K562 (cell line): ENCODE measurements around the gene ADARB2.

Experiments used
- CTCF ChIP-seq, 3 experiments: IDR thresholded peaks in 2 of 3; conservative IDR thresholded peaks in 1 of 3; 2 replicates each; pipeline ENCODE4 v1.5.1; 2011 to 2012; ENCODE audit warnings: low read length in 3 of 3, mild to moderate bottlenecking in 3 of 3, control low read depth in 2 of 3, improper control_type of control experiment in 1 of 3, inconsistent platforms in 1 of 3, low read depth in 1 of 3, mixed read lengths in 1 of 3, moderate library complexity in 1 of 3; ENCODE audit not compliant: insufficient read depth in 2 of 3
- FOXM1 ChIP-seq, 2 experiments: fragments of 450-650 bp in 1 of 2; sonication (generic) in 1 of 2; formaldehyde crosslinking in 1 of 2; IDR thresholded peaks; 2 replicates each; pipeline versions ENCODE4 v1.6.1 to v1.9.0; 2017 to 2022; ENCODE audit warnings: low read depth in 2 of 2, mild to moderate bottlenecking in 2 of 2, missing genetic modification reagents in 1 of 2, moderate library complexity in 1 of 2
- HDAC2 ChIP-seq: fragments of 450-650 bp; IDR thresholded peaks from 2 replicates; pipeline ENCODE4 v1.6.1; 2016; ENCODE audit warnings: mild to moderate bottlenecking
- LEF1 ChIP-seq: fragments of 450-650 bp; IDR thresholded peaks from 2 replicates; pipeline ENCODE4 v1.6.1; 2016; ENCODE audit warnings: mild to moderate bottlenecking
- MEF2D ChIP-seq: conservative IDR thresholded peaks from 2 replicates; pipeline ENCODE4 v1.6.1; 2016; ENCODE audit warnings: low read depth, missing genetic modification characterization, missing compliant biosample characterization
- PHB2 ChIP-seq: fragments of 450-650 bp; IDR thresholded peaks from 2 replicates; pipeline ENCODE4 v1.6.1; 2017; ENCODE audit warnings: low read depth
- SRSF1 ChIP-seq: fragments of 200-400 bp; formaldehyde crosslinking; IDR thresholded peaks from 2 replicates; pipeline ENCODE4 v1.6.1; 2017; ENCODE audit warnings: mild to moderate bottlenecking, low read depth, low read length, moderate library complexity
- THRAP3 ChIP-seq: fragments of 450-650 bp; IDR thresholded peaks from 2 replicates; pipeline ENCODE4 v1.6.1; 2016; ENCODE audit warnings: mild to moderate bottlenecking, inconsistent platforms, borderline replicate concordance
- TOE1 ChIP-seq, 2 experiments: fragments of 450-650 bp in 1 of 2; sonication (generic) in 1 of 2; formaldehyde crosslinking in 1 of 2; IDR thresholded peaks; 2 replicates each; pipeline versions ENCODE4 v1.7.1 to v1.8.0; 2016 to 2022; ENCODE audit warnings: borderline replicate concordance in 2 of 2, mild to moderate bottlenecking in 2 of 2, antibody characterized with exemption in 1 of 2, inconsistent platforms in 1 of 2, low read depth in 1 of 2, missing genetic modification reagents in 1 of 2, moderate library complexity in 1 of 2
- TF ChIP-seq, protein P1 (sequence below): sonication (generic); formaldehyde crosslinking; IDR thresholded peaks from 2 replicates; pipeline ENCODE4 v1.8.1; 2023; ENCODE audit warnings: missing genetic modification reagents, mild to moderate bottlenecking, borderline replicate concordance

DNA sequence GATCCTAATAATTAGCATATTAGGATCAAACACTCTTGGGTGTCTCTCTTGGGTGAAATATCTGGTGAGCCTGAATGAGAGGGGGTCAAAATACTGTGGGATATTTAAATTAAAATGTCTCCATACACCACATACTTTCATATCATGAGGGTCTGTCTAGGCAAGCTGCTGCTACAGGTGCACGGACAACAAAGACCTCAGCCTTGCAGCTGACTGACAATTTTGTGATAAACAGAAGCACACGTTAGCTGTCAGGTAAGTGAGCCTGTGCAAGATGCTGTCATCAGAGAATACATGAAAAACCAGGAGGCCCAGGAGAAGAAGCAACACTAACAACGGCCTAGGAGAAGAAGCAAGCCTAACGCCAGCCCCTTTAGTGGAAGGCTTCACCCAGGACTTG, 247.5 kb downstream of the ADARB2 start:
- TF ChIP-seq PHB2 = no peak
- TF ChIP-seq LEF1 = no peak
- no peak for TF ChIP-seq FOXM1 (IDR thresholded peaks at IDR 0.05; ENCODE audit: low read depth)
- no peak for TF ChIP-seq FOXM1 (CRISPR knock-in tag; IDR thresholded peaks at IDR 0.05; ENCODE audit: low read depth)
- no peak for TF ChIP-seq HDAC2
- TF ChIP-seq, protein P1, sequence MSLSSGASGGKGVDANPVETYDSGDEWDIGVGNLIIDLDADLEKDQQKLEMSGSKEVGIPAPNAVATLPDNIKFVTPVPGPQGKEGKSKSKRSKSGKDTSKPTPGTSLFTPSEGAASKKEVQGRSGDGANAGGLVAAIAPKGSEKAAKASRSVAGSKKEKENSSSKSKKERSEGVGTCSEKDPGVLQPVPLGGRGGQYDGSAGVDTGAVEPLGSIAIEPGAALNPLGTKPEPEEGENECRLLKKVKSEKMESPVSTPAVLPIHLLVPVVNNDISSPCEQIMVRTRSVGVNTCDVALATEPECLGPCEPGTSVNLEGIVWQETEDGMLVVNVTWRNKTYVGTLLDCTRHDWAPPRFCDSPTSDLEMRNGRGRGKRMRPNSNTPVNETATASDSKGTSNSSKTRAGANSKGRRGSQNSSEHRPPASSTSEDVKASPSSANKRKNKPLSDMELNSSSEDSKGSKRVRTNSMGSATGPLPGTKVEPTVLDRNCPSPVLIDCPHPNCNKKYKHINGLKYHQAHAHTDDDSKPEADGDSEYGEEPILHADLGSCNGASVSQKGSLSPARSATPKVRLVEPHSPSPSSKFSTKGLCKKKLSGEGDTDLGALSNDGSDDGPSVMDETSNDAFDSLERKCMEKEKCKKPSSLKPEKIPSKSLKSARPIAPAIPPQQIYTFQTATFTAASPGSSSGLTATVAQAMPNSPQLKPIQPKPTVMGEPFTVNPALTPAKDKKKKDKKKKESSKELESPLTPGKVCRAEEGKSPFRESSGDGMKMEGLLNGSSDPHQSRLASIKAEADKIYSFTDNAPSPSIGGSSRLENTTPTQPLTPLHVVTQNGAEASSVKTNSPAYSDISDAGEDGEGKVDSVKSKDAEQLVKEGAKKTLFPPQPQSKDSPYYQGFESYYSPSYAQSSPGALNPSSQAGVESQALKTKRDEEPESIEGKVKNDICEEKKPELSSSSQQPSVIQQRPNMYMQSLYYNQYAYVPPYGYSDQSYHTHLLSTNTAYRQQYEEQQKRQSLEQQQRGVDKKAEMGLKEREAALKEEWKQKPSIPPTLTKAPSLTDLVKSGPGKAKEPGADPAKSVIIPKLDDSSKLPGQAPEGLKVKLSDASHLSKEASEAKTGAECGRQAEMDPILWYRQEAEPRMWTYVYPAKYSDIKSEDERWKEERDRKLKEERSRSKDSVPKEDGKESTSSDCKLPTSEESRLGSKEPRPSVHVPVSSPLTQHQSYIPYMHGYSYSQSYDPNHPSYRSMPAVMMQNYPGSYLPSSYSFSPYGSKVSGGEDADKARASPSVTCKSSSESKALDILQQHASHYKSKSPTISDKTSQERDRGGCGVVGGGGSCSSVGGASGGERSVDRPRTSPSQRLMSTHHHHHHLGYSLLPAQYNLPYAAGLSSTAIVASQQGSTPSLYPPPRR = no peak
- TF ChIP-seq CTCF (IDR thresholded peaks at IDR 0.05 in 2 of 3, conservative IDR thresholded peaks at IDR 0.05 in 1 of 3; ENCODE audit: insufficient read depth in 2 of 3, low read depth in 1 of 3, low read length in 3 of 3) = no peak
- no peak for TF ChIP-seq MEF2D (tag)
- no peak for TF ChIP-seq THRAP3
- no peak for TF ChIP-seq TOE1 (IDR thresholded peaks at IDR 0.05; ENCODE audit: borderline replicate concordance)
- TF ChIP-seq TOE1 (CRISPR knock-in tag; IDR thresholded peaks at IDR 0.05; ENCODE audit: borderline replicate concordance, low read depth) = no peak
- TF ChIP-seq SRSF1 = no peak
